Measurements from ENCODE around the gene ZCWPW1. TPM values are rescaled to one million over a fixed set of nuclear protein-coding genes. Genes with fewer than 3 reads are reported as not detected.
"Not testable (repeated sequence)": the region's sequence is repeated elsewhere in the genome, so short reads cannot be mapped to it uniquely, and the experiment has no call there.

Gene ZCWPW1
- total RNA-seq, 4 donors from 2014 or later = 1.8 to 19.8 (median 3.6) TPM

DNA sequence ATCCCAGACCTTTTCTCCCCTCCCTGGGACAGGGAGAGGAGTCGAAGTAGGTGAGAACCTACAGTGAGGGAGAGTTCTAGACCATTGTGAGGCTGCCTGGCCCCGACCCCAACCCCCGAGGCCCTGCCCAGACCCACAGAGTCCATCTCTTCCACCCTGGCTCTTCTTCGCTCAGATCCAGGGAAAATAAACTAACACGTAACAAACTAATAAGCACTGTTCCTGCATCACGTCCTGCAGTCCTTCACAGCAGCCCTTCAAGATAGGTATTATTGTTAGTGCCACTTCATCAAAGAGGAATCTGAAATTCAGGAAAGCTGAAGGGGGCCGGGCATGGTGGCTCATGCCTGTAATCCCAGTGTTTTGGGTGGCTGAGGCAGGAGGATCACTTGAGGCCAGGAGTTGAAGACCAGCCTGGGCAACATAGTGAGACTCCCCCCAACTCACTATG is 35.7 kb upstream of the ZCWPW1 start, which contains the start of gene SPACDR:
Gene SPACDR, minus strand, starts transcription at position 51 of the 451 bp plus-strand sequence. CDS start 235 bp downstream, outside the sequence.
- Histone ChIP-seq H3K36me3 (peaks cover 0 to 22% (median 0%) of the 10 kb centered on the region in 3 donors), H3K4me3 (no peak within 1 kb of the TSS), H3K9me3 (no peaks in the 10 kb centered on the region), H3K27me3 (no peaks in the 10 kb centered on the region), H3K4me1 (peaks cover 0 to 8% (median 0%) of the 10 kb centered on the region in 4 donors), H3K27ac (no peak within 1 kb of the TSS)
- no peak for TF ChIP-seq POLR2A (IDR thresholded peaks at IDR 0.05)
- TF ChIP-seq, protein P1, sequence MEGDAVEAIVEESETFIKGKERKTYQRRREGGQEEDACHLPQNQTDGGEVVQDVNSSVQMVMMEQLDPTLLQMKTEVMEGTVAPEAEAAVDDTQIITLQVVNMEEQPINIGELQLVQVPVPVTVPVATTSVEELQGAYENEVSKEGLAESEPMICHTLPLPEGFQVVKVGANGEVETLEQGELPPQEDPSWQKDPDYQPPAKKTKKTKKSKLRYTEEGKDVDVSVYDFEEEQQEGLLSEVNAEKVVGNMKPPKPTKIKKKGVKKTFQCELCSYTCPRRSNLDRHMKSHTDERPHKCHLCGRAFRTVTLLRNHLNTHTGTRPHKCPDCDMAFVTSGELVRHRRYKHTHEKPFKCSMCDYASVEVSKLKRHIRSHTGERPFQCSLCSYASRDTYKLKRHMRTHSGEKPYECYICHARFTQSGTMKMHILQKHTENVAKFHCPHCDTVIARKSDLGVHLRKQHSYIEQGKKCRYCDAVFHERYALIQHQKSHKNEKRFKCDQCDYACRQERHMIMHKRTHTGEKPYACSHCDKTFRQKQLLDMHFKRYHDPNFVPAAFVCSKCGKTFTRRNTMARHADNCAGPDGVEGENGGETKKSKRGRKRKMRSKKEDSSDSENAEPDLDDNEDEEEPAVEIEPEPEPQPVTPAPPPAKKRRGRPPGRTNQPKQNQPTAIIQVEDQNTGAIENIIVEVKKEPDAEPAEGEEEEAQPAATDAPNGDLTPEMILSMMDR (IDR thresholded peaks at IDR 0.05) = no peak
- DNase-seq = no peak

GRCh38 chr7:100457033-100457432 is 28.5 kb upstream of the ZCWPW1 start:
- no peaks in the 10 kb centered on the region for H3K27me3 ChIP-seq
- no peak overlapping the region for H3K27ac ChIP-seq
- TF ChIP-seq, protein P1 (IDR thresholded peaks at IDR 0.05) = no peak
- TF ChIP-seq POLR2A (IDR thresholded peaks at IDR 0.05) = no peak
- no peak overlapping the region for H3K4me3 ChIP-seq
- no peak for DNase-seq
- no peaks in the 10 kb centered on the region for H3K4me1 ChIP-seq
- no peaks in the 10 kb centered on the region for H3K9me3 ChIP-seq
- no peaks in the 10 kb centered on the region for H3K36me3 ChIP-seq

DNA sequence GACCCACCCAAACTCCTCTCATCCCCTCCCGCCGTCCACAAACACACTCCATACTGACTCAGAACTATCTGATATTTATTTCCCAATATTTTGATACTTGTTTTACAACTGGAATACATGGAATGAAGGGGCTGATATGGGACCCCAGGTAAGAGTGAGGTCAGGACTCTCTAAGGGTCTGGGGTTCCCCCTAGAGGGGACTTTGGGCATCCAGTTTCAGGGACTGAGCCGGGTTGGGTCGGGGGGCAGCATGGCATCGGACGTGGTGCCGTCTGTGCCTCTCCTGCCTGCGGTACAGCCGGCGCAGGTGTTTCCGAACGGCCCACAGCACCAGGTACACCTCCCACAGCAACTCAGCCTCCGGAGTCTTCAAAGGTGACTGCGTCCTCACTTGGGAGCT is 28.1 kb upstream of the ZCWPW1 start:
- no peaks in the 10 kb centered on the region for H3K36me3 ChIP-seq
- H3K27ac ChIP-seq = no peak overlapping the region
- no peaks in the 10 kb centered on the region for H3K9me3 ChIP-seq
- no peak overlapping the region for H3K4me3 ChIP-seq
- TF ChIP-seq, protein P1 (IDR thresholded peaks at IDR 0.05) = no peak
- TF ChIP-seq POLR2A (IDR thresholded peaks at IDR 0.05) = no peak
- no peaks in the 10 kb centered on the region for H3K4me1 ChIP-seq
- no peak for DNase-seq
- no peaks in the 10 kb centered on the region for H3K27me3 ChIP-seq

GRCh38 chr7:100455206-100455605 is 26.7 kb upstream of the ZCWPW1 start:
- Histone ChIP-seq H3K36me3 (no peaks in the 10 kb centered on the region), H3K27ac (no peak overlapping the region), H3K9me3 (no peaks in the 10 kb centered on the region), H3K4me3 (no peak overlapping the region), H3K27me3 (no peaks in the 10 kb centered on the region), H3K4me1 (peaks cover 0 to 8% (median 2%) of the 10 kb centered on the region in 4 donors)
- no peak for DNase-seq
- TF ChIP-seq POLR2A (IDR thresholded peaks at IDR 0.05) = no peak
- TF ChIP-seq, protein P1 (IDR thresholded peaks at IDR 0.05) = no peak

DNA sequence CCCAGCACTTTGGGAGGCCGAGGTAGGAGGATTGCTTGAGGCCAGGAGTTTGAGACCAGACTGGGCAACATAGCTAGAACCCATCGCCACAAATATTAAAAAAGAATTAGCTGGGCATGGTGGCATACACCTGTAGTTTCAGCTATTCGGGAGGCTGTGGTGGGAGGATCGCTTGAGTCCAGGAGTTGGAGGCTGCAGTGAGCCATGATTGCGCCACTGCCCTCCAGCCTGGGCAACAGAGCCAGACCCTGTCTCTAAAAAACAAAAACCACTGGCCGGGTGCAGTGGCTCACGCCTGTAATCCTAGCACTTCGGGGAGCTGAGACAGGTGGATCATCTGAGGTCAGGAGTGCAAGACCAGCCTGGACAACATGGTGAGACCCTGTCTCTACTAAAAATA is 25.4 kb upstream of the ZCWPW1 start:
- not testable (repeated sequence) for DNase-seq, H3K4me3 ChIP-seq, H3K27ac ChIP-seq, H3K9me3 ChIP-seq, H3K36me3 ChIP-seq, H3K27me3 ChIP-seq
- H3K4me1 ChIP-seq = peaks cover 0 to 11% (median 4%) of the 10 kb centered on the region in 4 donors

GRCh38 chr7:100452513-100452912 is 24.0 kb upstream of the ZCWPW1 start:
- H3K4me1 ChIP-seq = peaks cover 0 to 11% (median 4%) of the 10 kb centered on the region in 4 donors
- no peak for DNase-seq
- H3K9me3 ChIP-seq = no peaks in the 10 kb centered on the region
- H3K27me3 ChIP-seq = no peaks in the 10 kb centered on the region
- H3K4me3 ChIP-seq = no peak overlapping the region
- H3K36me3 ChIP-seq = no peaks in the 10 kb centered on the region
- no peak overlapping the region for H3K27ac ChIP-seq
- TF ChIP-seq POLR2A (IDR thresholded peaks at IDR 0.05) = no peak
- TF ChIP-seq, protein P1 (IDR thresholded peaks at IDR 0.05) = no peak

Data from Peyer's patch (tissue), 4 donors.